Osteoblast (primary cell): Measurements from ENCODE around the gene GRPR. TPM values are rescaled to one million over a fixed set of nuclear protein-coding genes. Genes with fewer than 3 reads are reported as not detected.

Source experiments
- DNase-seq: peaks from one replicate; pipeline ENCODE4 v3.0.0; 2011; ENCODE audit warnings: low spot score, mixed read lengths; ENCODE audit not compliant: insufficient read length; ENCODE audit errors: missing footprints
- H2AFZ ChIP-seq: 2 replicates; pipeline ENCODE4 v1.6.0; 2011; ENCODE audit warnings: mild to moderate bottlenecking, low read length
- H3K27ac ChIP-seq: 2 replicates; pipeline ENCODE4 v1.5.1; 2011; ENCODE audit warnings: mild to moderate bottlenecking, low read depth, low read length, moderate library complexity
- H3K27me3 ChIP-seq: 2 replicates; pipeline ENCODE4 v1.6.0; 2012; ENCODE audit warnings: mild to moderate bottlenecking, control low read depth, inconsistent platforms, low read length, moderate library complexity; ENCODE audit not compliant: insufficient read depth
- H3K36me3 ChIP-seq: 2 replicates; pipeline ENCODE4 v1.5.1; 2011; ENCODE audit warnings: mild to moderate bottlenecking, low read length, control low read depth, moderate library complexity; ENCODE audit not compliant: insufficient read depth
- H3K4me1 ChIP-seq: 2 replicates; pipeline ENCODE4 v1.5.1; 2011; ENCODE audit warnings: mild to moderate bottlenecking, low read length, control low read depth, moderate library complexity; ENCODE audit not compliant: insufficient read depth
- H3K4me2 ChIP-seq: 2 replicates; pipeline ENCODE4 v1.6.0; 2011; ENCODE audit warnings: mild to moderate bottlenecking, low read length; ENCODE audit not compliant: insufficient read depth
- H3K4me3 ChIP-seq: fragments of 200-600 bp; sonication (generic); 3 replicates; pipeline ENCODE4 v1.5.1; 2012; ENCODE audit warnings: mild to moderate bottlenecking, low read length, inconsistent platforms; ENCODE audit not compliant: insufficient read depth
- H3K79me2 ChIP-seq: 2 replicates; pipeline ENCODE4 v1.6.0; 2012; ENCODE audit warnings: mild to moderate bottlenecking, low read length, control low read depth, inconsistent platforms; ENCODE audit not compliant: insufficient read depth
- H3K9me3 ChIP-seq: 2 replicates; pipeline ENCODE4 v1.5.1; 2011; ENCODE audit warnings: low read depth, low read length, control low read depth
- H4K20me1 ChIP-seq: 2 replicates; pipeline ENCODE4 v1.6.0; 2012; ENCODE audit warnings: mild to moderate bottlenecking, low read length, control low read depth; ENCODE audit not compliant: insufficient read depth
- total RNA-seq: library from RNA; depleted of rRNA; stranded (reverse); fragments of >200 nt; gene quantifications from 2 replicates; pipeline ENCODE4 v1.2.3, GENCODE V29; 2012
- TF ChIP-seq, protein P1 (sequence below): IDR thresholded peaks from 2 replicates; pipeline ENCODE4 v1.5.1; 2011; ENCODE audit warnings: mild to moderate bottlenecking, low read depth, low read length, moderate library complexity; ENCODE audit errors: extremely low read depth

The GRPR gene
- total RNA-seq, 1 donor: not detected

- Histone ChIP-seq H3K4me1 (no peaks in the 10 kb centered on the region), H4K20me1 (no peaks in the 10 kb centered on the region), H3K4me2 (no peak overlapping the region), H2AFZ (no peak overlapping the region), H3K79me2 (no peaks in the 10 kb centered on the region), H3K27ac (no peak overlapping the region), H3K9me3 (no peaks in the 10 kb centered on the region), H3K4me3 (no peak overlapping the region), H3K36me3 (no peaks in the 10 kb centered on the region), H3K27me3 (peaks cover 16% of the 10 kb centered on the region)
- TF ChIP-seq, protein P1, sequence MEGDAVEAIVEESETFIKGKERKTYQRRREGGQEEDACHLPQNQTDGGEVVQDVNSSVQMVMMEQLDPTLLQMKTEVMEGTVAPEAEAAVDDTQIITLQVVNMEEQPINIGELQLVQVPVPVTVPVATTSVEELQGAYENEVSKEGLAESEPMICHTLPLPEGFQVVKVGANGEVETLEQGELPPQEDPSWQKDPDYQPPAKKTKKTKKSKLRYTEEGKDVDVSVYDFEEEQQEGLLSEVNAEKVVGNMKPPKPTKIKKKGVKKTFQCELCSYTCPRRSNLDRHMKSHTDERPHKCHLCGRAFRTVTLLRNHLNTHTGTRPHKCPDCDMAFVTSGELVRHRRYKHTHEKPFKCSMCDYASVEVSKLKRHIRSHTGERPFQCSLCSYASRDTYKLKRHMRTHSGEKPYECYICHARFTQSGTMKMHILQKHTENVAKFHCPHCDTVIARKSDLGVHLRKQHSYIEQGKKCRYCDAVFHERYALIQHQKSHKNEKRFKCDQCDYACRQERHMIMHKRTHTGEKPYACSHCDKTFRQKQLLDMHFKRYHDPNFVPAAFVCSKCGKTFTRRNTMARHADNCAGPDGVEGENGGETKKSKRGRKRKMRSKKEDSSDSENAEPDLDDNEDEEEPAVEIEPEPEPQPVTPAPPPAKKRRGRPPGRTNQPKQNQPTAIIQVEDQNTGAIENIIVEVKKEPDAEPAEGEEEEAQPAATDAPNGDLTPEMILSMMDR: no peak
- no peak for DNase-seq
These were observed 27.2 kb upstream of the GRPR start for GRCh38 chrX:16096141-16096540.

- Histone ChIP-seq H2AFZ (no peak overlapping the region), H3K27ac (no peak overlapping the region), H3K27me3 (peaks cover 36% of the 10 kb centered on the region), H3K4me1 (no peaks in the 10 kb centered on the region), H3K9me3 (peaks cover 2% of the 10 kb centered on the region), H4K20me1 (no peaks in the 10 kb centered on the region), H3K4me2 (no peak overlapping the region), H3K36me3 (no peaks in the 10 kb centered on the region), H3K4me3 (no peak overlapping the region), H3K79me2 (no peaks in the 10 kb centered on the region)
- DNase-seq: no peak
- TF ChIP-seq, protein P1: no peak
These were observed 22.7 kb upstream of the GRPR start for GRCh38 chrX:16100673-16101072.

DNA sequence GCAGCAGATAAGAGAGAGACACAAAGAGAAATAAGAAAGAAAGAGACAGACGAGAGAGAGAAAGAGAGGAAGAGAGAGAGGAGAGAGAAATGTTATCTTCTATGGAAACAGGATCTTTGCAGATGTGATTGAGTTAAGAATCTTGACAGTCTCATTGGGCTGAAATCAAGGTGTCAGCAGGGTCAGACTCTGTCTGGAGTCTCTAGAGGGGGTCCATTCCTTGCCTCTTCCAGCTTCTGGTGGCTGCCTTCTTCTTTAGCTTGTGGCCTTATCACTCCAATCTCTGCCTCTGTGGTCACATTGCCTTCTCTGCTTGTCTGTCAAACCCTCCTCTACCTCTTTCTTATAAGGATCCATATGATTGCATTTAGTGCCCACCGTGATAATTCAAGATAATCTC lies 21.8 kb upstream of the GRPR start:
- H3K4me1 ChIP-seq: no peaks in the 10 kb centered on the region
- no peak for DNase-seq
- peaks cover 2% of the 10 kb centered on the region for H3K9me3 ChIP-seq
- no peak overlapping the region for H3K4me3 ChIP-seq
- H4K20me1 ChIP-seq: no peaks in the 10 kb centered on the region
- TF ChIP-seq, protein P1: no peak
- H3K79me2 ChIP-seq: no peaks in the 10 kb centered on the region
- no peak overlapping the region for H3K27ac ChIP-seq
- no peak overlapping the region for H3K4me2 ChIP-seq
- no peak overlapping the region for H2AFZ ChIP-seq
- peaks cover 42% of the 10 kb centered on the region for H3K27me3 ChIP-seq
- no peaks in the 10 kb centered on the region for H3K36me3 ChIP-seq

GRCh38 chrX:16103625-16104024 lies 19.7 kb upstream of the GRPR start:
- Histone ChIP-seq H3K27ac (no peak overlapping the region), H2AFZ (no peak overlapping the region), H3K79me2 (no peaks in the 10 kb centered on the region), H3K4me2 (no peak overlapping the region), H3K9me3 (peaks cover 2% of the 10 kb centered on the region), H3K36me3 (no peaks in the 10 kb centered on the region), H3K27me3 (peaks cover 55% of the 10 kb centered on the region), H4K20me1 (no peaks in the 10 kb centered on the region), H3K4me3 (no peak overlapping the region), H3K4me1 (no peaks in the 10 kb centered on the region)
- no peak for DNase-seq
- TF ChIP-seq, protein P1: no peak
